Astrocyte (in vitro differentiated cells and primary cell): ENCODE measurements around the gene SLC9A9.

Source experiments
- CTCF ChIP-seq: IDR thresholded peaks from 2 replicates; pipeline ENCODE4 v1.5.1; 2011; ENCODE audit warnings: low read depth, mild to moderate bottlenecking, inconsistent platforms, low read length, moderate library complexity; ENCODE audit not compliant: insufficient read depth
- EZH2 ChIP-seq: IDR thresholded peaks from 2 replicates; pipeline ENCODE4 v1.6.1; 2012; ENCODE audit warnings: mild to moderate bottlenecking, low read length, inconsistent platforms; ENCODE audit not compliant: insufficient read depth

DNA sequence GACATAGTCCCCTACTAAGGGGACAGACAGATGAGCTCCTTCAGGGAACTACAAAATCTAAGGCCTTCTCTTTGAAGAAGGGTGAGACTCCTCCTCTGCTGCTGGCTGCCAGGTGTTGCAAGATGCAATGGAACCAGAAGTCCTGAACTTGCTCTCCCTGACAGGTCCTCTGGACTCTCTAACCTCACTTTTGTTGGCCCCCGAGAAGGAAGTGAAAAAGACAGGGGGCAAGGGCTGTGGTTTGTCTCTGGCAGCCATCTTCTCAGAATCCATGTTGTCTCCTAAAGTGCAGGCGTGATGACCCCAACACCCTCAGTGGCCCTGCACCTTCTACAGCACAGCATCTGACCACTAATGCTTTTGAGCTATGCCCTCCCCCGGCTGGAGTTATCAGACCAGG lies 436.2 kb downstream of the SLC9A9 start:
- TF ChIP-seq CTCF: no peak
- TF ChIP-seq EZH2: no peak
